Dendritic cell treated with granulocyte-macrophage colony-stimulating factor and Interleukin-4, amounts not matched to agents 40 ng/mL and 50 ng/mL, for 4 days (primary cell): ENCODE data around the gene BMP8A.
"Not testable (repeated sequence)": the region's sequence is repeated elsewhere in the genome, so short reads cannot be mapped to it uniquely, and the experiment has no call there.

Experiments used
- H3K27ac Mint-ChIP-seq: one replicate; pipeline ENCODE4 v1.8.0; 2022; ENCODE audit warnings: mild to moderate bottlenecking, mixed read lengths
- H3K27me3 Mint-ChIP-seq: one replicate; pipeline ENCODE4 v1.8.0; 2022; ENCODE audit warnings: mild to moderate bottlenecking, mixed read lengths
- H3K36me3 Mint-ChIP-seq: one replicate; pipeline ENCODE4 v1.8.0; 2022; ENCODE audit warnings: low read depth, mixed read lengths
- H3K4me1 Mint-ChIP-seq: one replicate; pipeline ENCODE4 v1.8.0; 2022; ENCODE audit warnings: low read depth, mixed read lengths
- H3K4me3 Mint-ChIP-seq: one replicate; pipeline ENCODE4 v1.8.0; 2022; ENCODE audit warnings: mild to moderate bottlenecking, moderate library complexity, mixed read lengths
- H3K9me3 Mint-ChIP-seq: one replicate; pipeline ENCODE4 v1.8.0; 2022; ENCODE audit warnings: mixed read lengths
- intact Hi-C: fragments of 100-400 bp; cut with micrococcal nuclease; formaldehyde crosslinking; loops from one replicate; pipeline ENCODE4 v1.15.0; 2022

Gene BMP8A

GRCh38 chr1:39489567-39490239, 1.7 kb upstream of the BMP8A start:
- Mint-ChIP-seq H3K9me3 (no peaks in the 10 kb centered on the region), H3K4me1 (peaks cover 12% of the 10 kb centered on the region), H3K27ac (no peak overlapping the region), H3K4me3 (no peak overlapping the region), H3K27me3 (peaks cover 44% of the 10 kb centered on the region), H3K36me3 (peaks cover 28% of the 10 kb centered on the region)
- intact Hi-C loops, result no loop called here

GRCh38 chr1:39490596-39491145, 765 bp upstream of the BMP8A start:
- peaks cover 19% of the 10 kb centered on the region for H3K36me3 Mint-ChIP-seq
- peaks cover 12% of the 10 kb centered on the region for H3K4me1 Mint-ChIP-seq
- intact Hi-C loops, result no loop called here
- H3K27ac Mint-ChIP-seq, result no peak overlapping the region
- H3K9me3 Mint-ChIP-seq, result no peaks in the 10 kb centered on the region
- peaks cover 46% of the 10 kb centered on the region for H3K27me3 Mint-ChIP-seq
- H3K4me3 Mint-ChIP-seq, result peak overlapping the region; percentile 42

- intact Hi-C loops, H3K9me3 Mint-ChIP-seq, H3K27ac Mint-ChIP-seq, H3K36me3 Mint-ChIP-seq: not testable (repeated sequence)
- peaks cover 14% of the 10 kb centered on the region for H3K4me1 Mint-ChIP-seq
- peaks cover 51% of the 10 kb centered on the region for H3K27me3 Mint-ChIP-seq
- H3K4me3 Mint-ChIP-seq, result peak overlapping the region; percentile 51
Measured at GRCh38 chr1:39492118-39493042, 944 bp downstream of the BMP8A start.

- intact Hi-C loops, H3K9me3 Mint-ChIP-seq, H3K4me3 Mint-ChIP-seq, H3K36me3 Mint-ChIP-seq, H3K27ac Mint-ChIP-seq: not testable (repeated sequence)
- Mint-ChIP-seq H3K27me3 (peaks cover 53% of the 10 kb centered on the region), H3K4me1 (peaks cover 18% of the 10 kb centered on the region)
Measured at GRCh38 chr1:39493043-39493810, 1.8 kb downstream of the BMP8A start.

DNA sequence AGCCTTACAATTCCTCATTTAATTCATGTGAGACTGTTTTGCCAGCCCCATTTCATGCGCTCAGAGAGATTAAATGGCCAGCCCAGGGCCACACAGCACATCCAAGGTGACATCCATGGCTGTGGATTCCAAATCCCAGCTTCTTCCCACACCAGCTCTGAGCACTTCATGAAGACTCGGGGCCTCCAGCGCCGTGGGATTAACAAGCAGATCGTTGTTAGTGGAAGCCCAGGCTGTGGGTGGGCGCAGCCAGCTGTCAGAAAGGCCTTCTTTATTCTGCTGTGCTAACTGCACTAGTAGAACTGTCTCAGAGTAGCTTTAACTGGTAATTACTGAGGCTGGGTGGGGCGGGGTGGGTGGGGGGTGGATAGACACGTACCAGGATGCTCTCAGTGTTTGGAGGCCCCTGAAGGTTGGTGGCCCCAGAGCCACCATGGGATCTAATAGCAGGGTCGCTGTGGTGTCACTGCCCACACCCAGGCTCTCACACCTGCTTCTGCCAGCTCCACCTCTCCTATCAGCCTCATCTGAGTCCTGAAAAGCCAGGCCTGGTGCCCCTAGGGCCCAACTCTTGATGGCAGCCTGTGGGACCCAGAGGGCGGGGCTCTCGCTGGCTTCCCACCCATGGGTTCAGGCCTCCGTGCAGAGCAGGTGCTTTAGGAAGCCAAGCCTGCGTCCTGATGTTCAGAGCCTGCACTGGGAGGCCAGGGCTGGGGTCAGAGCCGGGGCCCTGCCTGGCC, 3.4 kb downstream of the BMP8A start:
- Mint-ChIP-seq H3K27me3 (peaks cover 47% of the 10 kb centered on the region), H3K4me1 (peaks cover 12% of the 10 kb centered on the region), H3K36me3 (no peaks in the 10 kb centered on the region), H3K9me3 (no peaks in the 10 kb centered on the region), H3K27ac (no peak overlapping the region), H3K4me3 (no peak overlapping the region)
- intact Hi-C loops, result no loop called here

DNA sequence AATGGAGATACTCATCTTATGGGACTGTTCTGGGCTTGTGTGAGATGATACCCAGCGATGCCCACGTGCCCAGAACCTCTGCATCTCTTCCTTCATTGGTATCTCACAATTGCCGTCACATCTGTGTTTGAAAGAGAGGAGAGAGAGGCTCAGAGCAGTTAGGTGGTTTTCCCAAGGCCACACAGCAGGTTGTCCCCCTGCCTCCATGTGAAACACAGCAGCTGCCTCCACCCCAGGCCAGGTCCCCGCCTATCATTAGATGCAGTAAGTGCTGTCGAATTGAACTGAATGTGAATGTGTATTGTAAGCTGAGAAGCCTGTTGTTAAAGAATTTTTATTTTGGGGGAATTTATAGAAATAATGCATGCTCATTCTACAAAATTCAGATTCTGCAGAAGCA, 5.1 kb downstream of the BMP8A start:
- not testable (repeated sequence) for H3K4me3 Mint-ChIP-seq, H3K9me3 Mint-ChIP-seq

DNA sequence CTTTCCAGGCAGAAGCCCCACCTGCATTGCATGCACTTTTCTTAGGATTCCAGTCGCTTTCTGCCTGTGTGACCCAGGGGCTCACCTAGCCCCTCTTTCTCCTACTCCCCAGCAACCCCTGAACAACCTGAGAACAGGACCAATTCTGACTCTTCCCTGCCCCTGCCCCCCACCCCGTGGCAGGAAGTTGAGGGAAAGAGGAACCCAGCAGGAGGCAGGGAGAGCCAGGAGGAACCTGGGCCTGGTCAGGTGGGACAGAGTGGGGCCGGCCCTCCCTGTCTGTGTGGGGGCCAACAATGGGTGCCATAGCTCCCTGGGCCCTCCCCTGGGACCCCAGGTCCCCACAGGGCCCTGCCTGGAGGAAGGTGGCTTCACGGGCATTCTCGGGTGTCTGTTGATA, 6.1 kb downstream of the BMP8A start:
- H3K9me3 Mint-ChIP-seq, result no peaks in the 10 kb centered on the region
- no peak overlapping the region for H3K4me3 Mint-ChIP-seq
- no peak overlapping the region for H3K27ac Mint-ChIP-seq
- no peaks in the 10 kb centered on the region for H3K36me3 Mint-ChIP-seq
- peaks cover 6% of the 10 kb centered on the region for H3K4me1 Mint-ChIP-seq
- intact Hi-C loops, result no loop called here
- H3K27me3 Mint-ChIP-seq, result peaks cover 29% of the 10 kb centered on the region

More for the DNA sequence above, 5.1 kb downstream of the BMP8A start:
- H3K27me3 Mint-ChIP-seq, result peaks cover 35% of the 10 kb centered on the region
- H3K27ac Mint-ChIP-seq, intact Hi-C loops, H3K4me1 Mint-ChIP-seq, H3K36me3 Mint-ChIP-seq: not testable (repeated sequence)

DNA sequence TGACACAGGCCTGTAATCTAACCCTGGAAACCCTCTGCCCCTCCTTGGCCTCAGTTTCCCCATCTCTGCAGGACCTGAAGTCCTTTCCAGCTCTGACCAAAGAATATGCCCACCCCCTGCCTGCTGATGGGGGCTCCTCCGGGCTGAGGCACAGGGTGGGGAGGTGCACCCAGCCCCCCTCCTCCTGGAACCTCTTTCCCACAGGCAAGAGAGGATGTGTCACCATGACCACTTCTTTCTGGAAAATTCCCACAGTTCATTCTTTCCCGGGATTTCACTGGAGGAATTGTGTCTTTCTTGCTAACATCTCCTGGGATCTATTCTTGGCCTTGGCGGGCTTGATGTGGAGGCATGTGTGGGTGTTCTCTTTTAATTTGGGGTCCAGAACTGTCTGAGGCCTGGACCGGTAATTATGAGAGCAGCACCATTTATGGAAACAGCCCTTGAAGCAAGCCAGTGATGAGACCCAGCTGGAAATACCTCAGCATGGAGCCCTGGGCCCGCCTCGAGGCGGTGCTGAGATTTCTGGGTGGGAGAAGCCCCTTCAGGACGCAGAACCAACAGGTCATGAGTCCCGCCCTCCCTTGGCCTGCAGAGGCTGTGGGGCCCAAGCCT, 6.8 kb downstream of the BMP8A start:
- H3K4me1 Mint-ChIP-seq, H3K27ac Mint-ChIP-seq, intact Hi-C loops, H3K4me3 Mint-ChIP-seq, H3K9me3 Mint-ChIP-seq, H3K36me3 Mint-ChIP-seq: not testable (repeated sequence)
- H3K27me3 Mint-ChIP-seq, result peaks cover 23% of the 10 kb centered on the region

DNA sequence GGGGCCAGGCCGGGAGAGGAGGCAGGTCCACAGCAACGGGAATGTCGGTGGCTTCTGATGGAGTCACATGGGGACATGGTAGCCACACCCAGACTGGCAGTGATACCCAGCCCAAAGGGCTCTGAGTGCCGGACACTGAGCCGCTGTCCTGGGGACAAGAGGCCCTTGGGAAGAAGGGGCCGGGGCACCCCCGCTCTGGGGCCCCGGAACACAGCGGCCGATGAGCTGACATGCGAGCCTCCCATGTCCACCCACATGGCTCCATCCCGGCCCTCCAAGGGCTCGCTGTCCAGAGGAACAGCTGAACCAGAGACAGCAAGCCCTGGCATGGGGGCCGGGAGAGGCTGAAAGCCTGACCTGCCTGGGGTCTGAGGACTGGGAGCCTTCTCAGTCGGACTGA, 7.4 kb downstream of the BMP8A start:
- peaks cover 17% of the 10 kb centered on the region for H3K27me3 Mint-ChIP-seq
- H3K4me1 Mint-ChIP-seq, H3K4me3 Mint-ChIP-seq, H3K27ac Mint-ChIP-seq, H3K9me3 Mint-ChIP-seq, intact Hi-C loops, H3K36me3 Mint-ChIP-seq: not testable (repeated sequence)

DNA sequence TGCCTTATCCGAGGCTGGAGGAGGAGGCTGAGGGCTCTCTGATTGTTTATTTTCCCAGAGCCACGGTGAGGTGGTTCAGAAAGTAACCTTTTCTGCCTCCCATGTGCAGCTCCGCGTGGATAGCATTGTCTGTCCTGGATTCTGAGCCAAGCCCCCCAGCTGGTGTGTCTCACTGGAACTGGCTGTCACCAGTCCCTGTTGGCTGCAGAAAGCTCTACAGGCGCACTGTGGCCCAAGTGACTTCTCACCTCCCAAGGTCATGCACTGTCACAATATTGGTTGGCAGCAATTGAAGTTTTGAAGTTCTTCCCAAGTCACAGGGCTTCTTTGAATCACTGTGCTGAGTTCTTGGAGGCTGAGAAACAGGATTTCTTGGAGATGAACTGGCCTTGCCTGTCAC, 8.2 kb downstream of the BMP8A start:
- Mint-ChIP-seq H3K27me3 (peaks cover 9% of the 10 kb centered on the region), H3K36me3 (no peaks in the 10 kb centered on the region), H3K4me3 (no peak overlapping the region), H3K27ac (no peak overlapping the region), H3K4me1 (peaks cover 6% of the 10 kb centered on the region), H3K9me3 (no peaks in the 10 kb centered on the region)
- intact Hi-C loops, result no loop called here

GRCh38 chr1:39500862-39501389, 9.5 kb downstream of the BMP8A start:
- Mint-ChIP-seq H3K4me3 (no peak overlapping the region), H3K27ac (no peak overlapping the region), H3K4me1 (peaks cover 6% of the 10 kb centered on the region), H3K27me3 (peaks cover 7% of the 10 kb centered on the region), H3K36me3 (no peaks in the 10 kb centered on the region), H3K9me3 (no peaks in the 10 kb centered on the region)
- intact Hi-C loops, result no loop called here

GRCh38 chr1:39501666-39502065, 10.2 kb downstream of the BMP8A start:
- intact Hi-C loops, result no loop called here
- Mint-ChIP-seq H3K36me3 (no peaks in the 10 kb centered on the region), H3K27ac (no peak overlapping the region), H3K4me3 (no peak overlapping the region), H3K9me3 (no peaks in the 10 kb centered on the region), H3K27me3 (peaks cover 5% of the 10 kb centered on the region), H3K4me1 (peaks cover 6% of the 10 kb centered on the region)

GRCh38 chr1:39504436-39504835, 13.0 kb downstream of the BMP8A start:
- H3K27ac Mint-ChIP-seq, intact Hi-C loops: not testable (repeated sequence)

More at GRCh38 chr1:39504436-39504835, 13.0 kb downstream of the BMP8A start:
- not testable (repeated sequence) for H3K9me3 Mint-ChIP-seq, H3K4me1 Mint-ChIP-seq, H3K36me3 Mint-ChIP-seq, H3K4me3 Mint-ChIP-seq
- peaks cover 29% of the 10 kb centered on the region for H3K27me3 Mint-ChIP-seq
